PFSK-1 (cell line): ENCODE measurements around the gene FNDC3A.

ENCODE experiments used
- FOXP2 ChIP-seq: optimal IDR thresholded peaks from 2 replicates; pipeline ENCODE3; 2011; ENCODE audit warnings: borderline replicate concordance, control low read depth, inconsistent platforms; ENCODE audit not compliant: insufficient read depth; ENCODE audit errors: extremely low read length, extremely low read depth
- POLR2AphosphoS5 ChIP-seq: IDR thresholded peaks from 2 replicates; pipeline ENCODE4 v1.6.1; 2012; ENCODE audit warnings: low read depth, mild to moderate bottlenecking, control low read depth, low read length, moderate library complexity
- REST ChIP-seq, 2 experiments: IDR thresholded peaks; 2 replicates each; pipeline versions ENCODE4 v1.6.1 to v1.8.0; 2011 to 2012; ENCODE audit warnings: low read depth in 2 of 2, low read length in 2 of 2, control low read depth in 1 of 2, inconsistent platforms in 1 of 2, mild to moderate bottlenecking in 1 of 2, moderate library complexity in 1 of 2; ENCODE audit not compliant: insufficient read depth in 1 of 2
- TAF1 ChIP-seq: IDR thresholded peaks from 2 replicates; pipeline ENCODE4 v1.6.1; 2012; ENCODE audit warnings: low read length, control low read depth, borderline replicate concordance; ENCODE audit not compliant: insufficient read depth

DNA sequence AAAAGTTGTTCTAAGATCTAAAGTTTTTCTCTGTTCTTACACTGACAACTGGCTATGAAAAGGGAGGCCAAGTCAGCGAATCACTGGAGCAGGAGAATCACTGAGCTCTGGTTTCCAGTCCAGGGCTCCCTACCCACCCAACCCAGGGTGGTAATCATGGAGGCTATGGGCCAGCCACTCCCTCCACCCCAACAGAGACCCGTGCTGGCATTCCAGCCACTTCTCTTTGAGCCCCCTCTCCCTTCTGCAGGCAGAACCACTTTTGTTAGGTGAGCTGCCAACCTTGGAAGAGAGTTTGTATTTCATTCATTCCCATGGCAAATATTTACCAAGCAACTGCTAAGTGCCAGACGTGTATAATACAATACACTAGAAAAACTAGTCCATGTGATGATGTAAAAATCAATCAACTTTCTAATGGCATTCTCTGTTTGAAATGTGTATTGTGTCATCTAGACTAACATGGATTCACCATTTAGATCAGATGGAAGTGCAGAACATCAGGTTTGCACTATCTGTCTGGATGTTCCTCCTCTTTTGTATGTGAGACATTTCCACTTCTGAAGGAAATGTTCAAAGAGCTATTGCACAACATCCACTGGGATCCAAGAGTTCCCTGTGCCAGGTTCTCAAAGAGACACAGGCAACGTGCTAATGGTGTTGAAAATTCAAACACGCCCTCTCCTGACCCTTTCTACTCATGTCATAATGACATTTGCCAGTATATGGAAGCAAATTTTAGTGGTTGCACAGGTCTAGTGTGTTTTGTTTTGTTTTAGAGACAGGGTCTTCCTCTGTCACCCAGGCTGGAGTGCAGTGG lies 249.7 kb downstream of the FNDC3A start:
- TF ChIP-seq FOXP2 = no peak
- TF ChIP-seq TAF1 = no peak
- no peak for TF ChIP-seq REST (IDR thresholded peaks at IDR 0.05; ENCODE audit: insufficient read depth in 1 of 2, low read depth in 2 of 2, low read length in 2 of 2)
- no peak for TF ChIP-seq POLR2AphosphoS5
